Measurements from ENCODE around the gene GNA12. TPM values are rescaled to one million over a fixed set of nuclear protein-coding genes. Genes with fewer than 3 reads are reported as not detected.

The GNA12 gene
- total and polyA plus RNA-seq, 2 of the 4 experiments (the other 2 are of a cell fraction) = 14.3 to 93.9 TPM

GRCh38 chr7:2738766-2739549 lies 105.2 kb downstream of the GNA12 start:
- peaks cover 5% of the 10 kb centered on the region; the same call in 1 of the 2 replicates for H3K36me3 ChIP-seq (ENCODE audit: control insufficient read depth, insufficient read depth, low read length)
- no peak overlapping the region for H2BK120ac ChIP-seq (ENCODE audit: low read depth, low read length)
- H3K4me3 ChIP-seq (ENCODE audit: insufficient read depth, low read depth, low read length) = no peak overlapping the region
- intact Hi-C loops (cut with micrococcal nuclease) (no loop called here), in situ Hi-C loops (cut with MboI; ENCODE audit: low sequenced_read_pairs) (no loop called here), dilution Hi-C loops (cut with HindIII; ENCODE audit: low sequenced_read_pairs, unreplicated experiment) (no loop called here)
- peaks cover 5% of the 10 kb centered on the region; the same call in 1 of the 2 replicates for H3K4me1 ChIP-seq (ENCODE audit: control insufficient read depth, insufficient read depth, low read length)
- no peak overlapping the region for H2AK5ac ChIP-seq (ENCODE audit: low read depth, low read length)
- H4K20me1 ChIP-seq (ENCODE audit: insufficient read depth, low read length) = peaks cover 18% of the 10 kb centered on the region
- H3K14ac ChIP-seq (replicated peaks; ENCODE audit: low read depth, low read length) = no peak overlapping the region
- no peak overlapping the region for H2AK9ac ChIP-seq (replicated peaks; ENCODE audit: low read depth, low read length, poor library complexity)
- DNase-seq (no peak), ATAC-seq (ENCODE audit: low read depth) (no peak)
- H4K8ac ChIP-seq (ENCODE audit: low read depth in 2 of 2, low read length in 2 of 2) = no peak overlapping the region
- ChIA-PET CTCF (interaction anchor here (0.8 kb wide), 1 partner anchor 47 kb away, joined by 8 read pairs; no protein-coding TSS in a partner anchor), POLR2A (ENCODE audit: unreplicated experiment) (no interaction called here)
- no peak overlapping the region for H3K4ac ChIP-seq (ENCODE audit: low read depth, low read length)
- H3K9me3 ChIP-seq (ENCODE audit: control insufficient read depth, insufficient read depth, low read length) = no peaks in the 10 kb centered on the region
- H4K5ac ChIP-seq (ENCODE audit: low read depth, low read length) = no peak overlapping the region
- H3K18ac ChIP-seq (ENCODE audit: low read depth, low read length) = no peak overlapping the region
- H3K4me2 ChIP-seq (ENCODE audit: low read depth, low read length) = no peak overlapping the region
- no peak overlapping the region for H2BK15ac ChIP-seq (ENCODE audit: low read depth, low read length)
- H3K23ac ChIP-seq (ENCODE audit: low read depth, low read length) = no peak overlapping the region
- H4K91ac ChIP-seq (ENCODE audit: insufficient read depth, low read depth, low read length) = no peak overlapping the region
- 83% methylated on average over 10 of the region's 19 CpGs; no CpG with 5 or more reads in 1 of the 2 experiments for WGBS, 2 experiments (ENCODE audit: extremely low coverage in 2 of 2, insufficient read length in 1 of 2)
- H3K27ac ChIP-seq (ENCODE audit: insufficient read depth, low read length) = no peak overlapping the region
- no peaks in the 10 kb centered on the region for H3K27me3 ChIP-seq (ENCODE audit: control insufficient read depth, insufficient read depth, low read length)
- H3K9me1 ChIP-seq (ENCODE audit: insufficient read depth, low read length) = peaks cover 8% of the 10 kb centered on the region
- TF ChIP-seq NFE2L2 (IDR thresholded peaks at IDR 0.05; ENCODE audit: low read depth, low read length) = no peak
- no peak for TF ChIP-seq SMC3 (IDR thresholded peaks at IDR 0.05; ENCODE audit: low read depth, low read length)
- TF ChIP-seq MXI1 (IDR thresholded peaks at IDR 0.05; ENCODE audit: borderline replicate concordance, low read depth, low read length) = no peak
- TF ChIP-seq FOS (IDR thresholded peaks at IDR 0.05; ENCODE audit: low read depth, low read length) = no peak
- TF ChIP-seq RAD21 (IDR thresholded peaks at IDR 0.05; ENCODE audit: low read length) = no peak
- TF ChIP-seq CHD1 (IDR thresholded peaks at IDR 0.05; ENCODE audit: low read depth, low read length) = no peak
- no peak for TF ChIP-seq ELK1 (IDR thresholded peaks at IDR 0.05; ENCODE audit: borderline replicate concordance, low read depth, low read length)
- no peak for TF ChIP-seq BHLHE40 (IDR thresholded peaks at IDR 0.05; ENCODE audit: low read depth, low read length)
- no peak for TF ChIP-seq USF2 (IDR thresholded peaks at IDR 0.05; ENCODE audit: low read depth, low read length)
- no peak for TF ChIP-seq CTCF (conservative IDR thresholded peaks at IDR 0.05; ENCODE audit: low read depth, low read length)
- TF ChIP-seq POLR2A (IDR thresholded peaks at IDR 0.05; ENCODE audit: low read depth, low read length) = no peak
- no peak for TF ChIP-seq CEBPB (IDR thresholded peaks at IDR 0.05; ENCODE audit: low read depth, low read length)
- no peak for TF ChIP-seq RFX5 (IDR thresholded peaks at IDR 0.05; ENCODE audit: low read depth, low read length)
- no peak for TF ChIP-seq MAFK (IDR thresholded peaks at IDR 0.05; ENCODE audit: low read depth, low read length)
- TF ChIP-seq MAZ (IDR thresholded peaks at IDR 0.05; ENCODE audit: borderline replicate concordance, low read depth, low read length) = no peak
- H2BK20ac ChIP-seq (ENCODE audit: low read depth, low read length) = no peak overlapping the region
- peaks cover 43 to 70% of the 10 kb centered on the region in 2 experiments for H3K79me1 ChIP-seq (ENCODE audit: low read depth in 1 of 2, low read length in 2 of 2)
- H3K9ac ChIP-seq (ENCODE audit: low read depth, low read length) = no peak overlapping the region
- BruUV-seq (replicated peaks) = no TSS peak
- H3K56ac ChIP-seq (ENCODE audit: extremely low read depth, insufficient read depth, low read length) = no peak overlapping the region
- H2BK5ac ChIP-seq (ENCODE audit: low read depth, low read length, poor library complexity, severe bottlenecking) = no peak overlapping the region
- no peak overlapping the region for H2AFZ ChIP-seq (replicated peaks; ENCODE audit: low read length, poor library complexity)

All from IMR-90 (cell line).